NT2/D1 (cell line): ENCODE measurements around the gene VWC2.
"Not testable (repeated sequence)": the region's sequence is repeated elsewhere in the genome, so short reads cannot be mapped to it uniquely, and the experiment has no call there.

Source experiments
- DNase-seq: peaks from one replicate; pipeline ENCODE4 v3.0.0-alpha.2; 2011; ENCODE audit warnings: low read depth, low spot score
- H3K27me3 ChIP-seq: 2 replicates; pipeline ENCODE4 v1.6.0; 2011; ENCODE audit warnings: mild to moderate bottlenecking; ENCODE audit not compliant: insufficient read length, insufficient read depth
- H3K36me3 ChIP-seq: 2 replicates; pipeline ENCODE4 v1.6.1; 2011; ENCODE audit warnings: mild to moderate bottlenecking, low read length, mixed read lengths; ENCODE audit not compliant: insufficient read depth, insufficient read length
- H3K4me1 ChIP-seq: 2 replicates; pipeline ENCODE4 v1.5.1; 2011; ENCODE audit not compliant: insufficient read depth, insufficient read length
- H3K4me3 ChIP-seq: 2 replicates; pipeline ENCODE4 v1.5.1; 2011; ENCODE audit warnings: low read depth; ENCODE audit not compliant: insufficient read length
- H3K9ac ChIP-seq: 2 replicates; pipeline ENCODE4 v1.6.0; 2011; ENCODE audit warnings: low read depth; ENCODE audit not compliant: insufficient read length
- H3K9me3 ChIP-seq: 2 replicates; pipeline ENCODE4 v1.5.1; 2011; ENCODE audit warnings: mild to moderate bottlenecking, low read length; ENCODE audit not compliant: insufficient read depth
- SUZ12 ChIP-seq: IDR thresholded peaks from 2 replicates; pipeline ENCODE4 v1.6.1; 2011; ENCODE audit not compliant: insufficient read length, insufficient read depth; ENCODE audit errors: extremely low read depth
- YY1 ChIP-seq: IDR thresholded peaks from 2 replicates; pipeline ENCODE4 v1.6.1; 2011; ENCODE audit not compliant: insufficient read length, insufficient read depth
- ZNF274 ChIP-seq: IDR thresholded peaks from 2 replicates; pipeline ENCODE4 v1.6.1; 2011; ENCODE audit warnings: mild to moderate bottlenecking, low read depth, low read length

VWC2 gene

GRCh38 chr7:49822856-49823255 is 49.4 kb downstream of the VWC2 start:
- TF ChIP-seq YY1 (no peak), ZNF274 (no peak), SUZ12 (no peak)
- no peaks in the 10 kb centered on the region for H3K9me3 ChIP-seq
- no peak overlapping the region for H3K4me3 ChIP-seq

DNA sequence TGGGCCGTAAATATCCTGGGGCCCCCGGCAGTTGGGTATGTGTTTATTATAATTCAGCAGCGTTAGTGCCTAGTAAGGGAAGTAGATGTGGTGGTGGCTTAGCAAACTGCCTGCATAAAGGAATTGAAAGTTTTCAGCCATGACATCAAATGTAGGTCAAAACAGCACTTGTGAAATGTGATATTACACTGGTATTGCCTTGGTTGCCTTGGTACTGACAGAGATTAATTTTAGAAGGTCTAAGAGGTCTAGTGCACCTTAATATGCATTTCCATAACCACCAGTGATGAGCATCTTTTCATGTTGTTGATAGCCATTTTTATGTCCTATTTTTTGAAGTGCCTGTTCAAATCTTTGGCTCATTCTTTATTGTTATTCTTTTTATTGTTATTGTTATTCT is 50.1 kb downstream of the VWC2 start:
- TF ChIP-seq YY1 (no peak), ZNF274 (no peak), SUZ12 (no peak)
- DNase-seq, result no peak

More at GRCh38 chr7:49822856-49823255, 49.4 kb downstream of the VWC2 start:
- DNase-seq, result no peak
- Histone ChIP-seq H3K27me3 (no peaks in the 10 kb centered on the region), H3K36me3 (no peaks in the 10 kb centered on the region), H3K4me1 (no peaks in the 10 kb centered on the region), H3K9ac (no peak overlapping the region)

GRCh38 chr7:49839863-49840645 is 66.6 kb downstream of the VWC2 start:
- TF ChIP-seq YY1 (no peak), ZNF274 (no peak), SUZ12 (no peak)
- Histone ChIP-seq H3K27me3 (no peaks in the 10 kb centered on the region), H3K36me3 (no peaks in the 10 kb centered on the region), H3K4me1 (no peaks in the 10 kb centered on the region), H3K9me3 (no peaks in the 10 kb centered on the region), H3K9ac (no peak overlapping the region), H3K4me3 (no peak overlapping the region)
- no peak for DNase-seq

More for the DNA sequence above, 50.1 kb downstream of the VWC2 start:
- no peak overlapping the region for H3K9ac ChIP-seq
- no peak overlapping the region for H3K4me3 ChIP-seq
- H3K36me3 ChIP-seq, result no peaks in the 10 kb centered on the region
- no peaks in the 10 kb centered on the region for H3K4me1 ChIP-seq
- no peaks in the 10 kb centered on the region for H3K9me3 ChIP-seq
- H3K27me3 ChIP-seq, result no peaks in the 10 kb centered on the region

DNA sequence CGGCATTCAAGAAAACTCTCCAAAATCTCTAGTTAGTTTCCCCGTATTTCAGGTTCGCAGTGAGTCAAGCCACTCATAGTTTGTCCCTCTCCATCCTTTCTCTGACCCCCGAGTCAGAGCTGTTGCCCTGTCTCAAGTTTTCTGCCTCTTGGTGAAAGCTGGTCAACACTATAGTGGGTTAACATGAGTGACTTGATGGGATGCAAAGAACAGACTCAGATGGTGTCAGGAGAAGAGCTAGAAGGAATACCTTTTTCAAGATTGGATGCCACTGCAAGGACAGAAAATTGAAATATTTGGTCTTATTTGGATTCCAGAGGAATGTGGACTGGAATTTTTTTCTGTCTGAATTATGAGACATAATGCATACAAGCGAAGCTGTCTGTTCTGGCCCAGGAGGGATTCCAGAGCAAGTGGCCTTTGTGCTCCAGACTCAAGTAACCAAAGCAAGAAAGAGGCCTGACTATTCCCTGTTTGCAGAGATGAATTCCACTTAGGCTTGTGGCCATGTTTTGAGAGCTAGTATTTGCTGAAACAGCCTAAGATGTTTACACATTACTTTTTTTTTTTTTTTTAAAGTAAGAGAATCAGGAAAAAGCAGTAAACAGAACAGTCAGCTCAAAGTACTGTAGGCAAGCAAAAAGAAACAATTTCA is 67.4 kb downstream of the VWC2 start:
- DNase-seq, result no peak
- H3K9ac ChIP-seq, result no peak overlapping the region
- H3K9me3 ChIP-seq, result no peaks in the 10 kb centered on the region
- H3K4me1 ChIP-seq, result no peaks in the 10 kb centered on the region
- no peaks in the 10 kb centered on the region for H3K36me3 ChIP-seq
- TF ChIP-seq YY1 (no peak), ZNF274 (no peak), SUZ12 (no peak)
- no peaks in the 10 kb centered on the region for H3K27me3 ChIP-seq
- H3K4me3 ChIP-seq, result no peak overlapping the region

- H3K9ac ChIP-seq, result no peak overlapping the region
- no peaks in the 10 kb centered on the region for H3K9me3 ChIP-seq
- TF ChIP-seq ZNF274 (no peak), SUZ12 (no peak), YY1 (no peak)
- no peak overlapping the region for H3K4me3 ChIP-seq
- no peaks in the 10 kb centered on the region for H3K27me3 ChIP-seq
- no peaks in the 10 kb centered on the region for H3K4me1 ChIP-seq
- DNase-seq, result no peak
- H3K36me3 ChIP-seq, result no peaks in the 10 kb centered on the region
Observed at GRCh38 chr7:49845626-49846025, 72.2 kb downstream of the VWC2 start.

DNA sequence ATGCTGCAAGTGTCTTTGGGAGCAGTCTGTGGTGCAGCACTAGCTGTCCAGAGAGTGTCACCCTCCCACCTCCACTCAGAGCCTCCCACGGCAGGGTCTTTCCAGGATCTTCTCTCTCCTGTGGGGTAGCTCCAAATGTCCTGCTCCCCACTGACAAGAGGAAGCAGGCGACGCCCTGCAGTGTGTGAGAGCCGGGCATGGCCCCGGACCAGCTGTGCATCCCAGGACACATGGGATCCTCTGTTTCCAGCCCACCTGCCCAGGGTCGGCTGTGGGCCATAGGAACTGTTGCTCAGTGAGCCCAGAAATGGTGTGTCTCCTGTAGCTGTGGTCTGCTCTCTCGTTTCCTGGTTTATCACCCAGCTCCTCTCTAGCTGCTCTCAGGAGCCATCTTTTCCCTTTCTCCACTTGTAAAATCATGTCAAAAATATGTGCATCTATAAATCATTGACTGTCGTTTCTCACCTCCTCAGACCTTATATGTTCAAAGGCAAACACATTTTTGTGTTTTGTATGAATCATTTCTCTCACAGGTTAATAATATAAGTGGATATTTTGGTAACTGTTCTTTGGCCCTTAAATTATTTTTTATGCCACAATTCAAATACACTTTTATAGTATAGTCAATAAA is 74.9 kb downstream of the VWC2 start:
- H3K4me1 ChIP-seq, result no peaks in the 10 kb centered on the region
- no peak for DNase-seq
- H3K4me3 ChIP-seq, result no peak overlapping the region
- TF ChIP-seq ZNF274, result no peak
- TF ChIP-seq YY1, result no peak
- no peak for TF ChIP-seq SUZ12
- no peaks in the 10 kb centered on the region for H3K27me3 ChIP-seq
- H3K36me3 ChIP-seq, result no peaks in the 10 kb centered on the region
- no peak overlapping the region for H3K9ac ChIP-seq
- H3K9me3 ChIP-seq, result no peaks in the 10 kb centered on the region

GRCh38 chr7:49850921-49851613 is 77.6 kb downstream of the VWC2 start:
- TF ChIP-seq SUZ12 (no peak), YY1 (no peak), ZNF274 (no peak)
- H3K9ac ChIP-seq, result no peak overlapping the region
- no peaks in the 10 kb centered on the region for H3K4me1 ChIP-seq
- H3K36me3 ChIP-seq, result no peaks in the 10 kb centered on the region
- no peaks in the 10 kb centered on the region for H3K27me3 ChIP-seq
- H3K9me3 ChIP-seq, result no peaks in the 10 kb centered on the region
- H3K4me3 ChIP-seq, result no peak overlapping the region
- DNase-seq, result no peak

GRCh38 chr7:49851614-49851934 is 78.1 kb downstream of the VWC2 start:
- not testable (repeated sequence) for H3K9ac ChIP-seq, H3K36me3 ChIP-seq, DNase-seq, H3K4me1 ChIP-seq, H3K9me3 ChIP-seq, H3K4me3 ChIP-seq, H3K27me3 ChIP-seq
